NCI-H345 treated with DMSO at 0.1 percent for 48 hours (cell line): ENCODE results near the gene ZNF865.

ENCODE experiments used
- DNase-seq: peaks from one replicate; lab custom pipeline; 2025; ENCODE audit not compliant: unreplicated experiment; lab: John Stamatoyannopoulos, UW

The ZNF865 gene

GRCh38 chr19:55623561-55623960 lies 18.1 kb downstream of the ZNF865 start:
- DNase-seq, result no peak

- peak; percentile 72 for DNase-seq
Observed at GRCh38 chr19:55624109-55625003, 18.9 kb downstream of the ZNF865 start, which contains the start of gene ZNF784. Gene ZNF784 (minus strand): TSS chr19:55624566. CDS start chr19:55624561, 5 bp downstream.

- DNase-seq, result no peak
Observed at GRCh38 chr19:55625004-55625326, 19.5 kb downstream of the ZNF865 start.

DNA sequence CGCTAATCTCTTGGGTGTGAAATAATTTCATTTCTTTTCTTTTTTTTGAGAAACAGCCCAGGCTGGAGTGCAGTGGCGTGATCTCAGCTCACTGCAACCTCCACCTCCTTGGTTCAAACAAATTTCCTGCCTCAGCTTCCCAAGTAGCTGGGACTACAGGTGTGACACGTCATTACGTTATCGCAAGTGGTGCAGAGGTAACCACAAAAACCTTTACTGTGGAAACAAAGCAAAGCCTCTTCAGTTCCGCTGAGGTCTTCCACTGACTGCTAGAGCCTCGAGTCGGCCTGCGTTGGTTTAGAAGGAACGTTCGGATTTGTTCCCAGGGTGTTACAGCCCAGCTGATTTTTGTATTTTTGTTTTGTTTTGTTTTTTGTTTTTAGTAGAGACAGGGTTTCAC lies 20.9 kb downstream of the ZNF865 start:
- DNase-seq, result no peak

- DNase-seq, result peak; percentile 60
Observed at GRCh38 chr19:55632463-55632834, 27.0 kb downstream of the ZNF865 start.

- DNase-seq, result no peak
Observed at GRCh38 chr19:55633861-55634260, 28.4 kb downstream of the ZNF865 start.

DNA sequence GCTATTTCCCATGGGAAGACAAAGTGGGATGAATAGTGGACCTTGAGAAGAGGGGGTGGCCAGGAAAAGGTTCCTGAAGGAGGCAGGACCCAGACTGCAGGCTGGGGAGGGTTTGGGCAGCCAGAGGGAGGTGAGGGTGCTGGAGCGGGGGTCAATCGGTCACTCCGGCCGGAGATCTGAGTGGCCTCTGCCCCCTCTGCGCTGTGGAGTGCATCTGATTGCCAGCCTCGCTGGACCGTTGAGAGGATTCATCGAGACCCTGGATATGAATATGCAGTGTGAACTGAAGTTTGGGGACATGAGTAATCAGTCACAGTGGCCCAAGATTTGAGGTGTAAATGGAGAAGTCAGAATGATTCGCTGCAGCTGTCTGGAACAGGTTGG lies 29.9 kb downstream of the ZNF865 start:
- no peak for DNase-seq

DNA sequence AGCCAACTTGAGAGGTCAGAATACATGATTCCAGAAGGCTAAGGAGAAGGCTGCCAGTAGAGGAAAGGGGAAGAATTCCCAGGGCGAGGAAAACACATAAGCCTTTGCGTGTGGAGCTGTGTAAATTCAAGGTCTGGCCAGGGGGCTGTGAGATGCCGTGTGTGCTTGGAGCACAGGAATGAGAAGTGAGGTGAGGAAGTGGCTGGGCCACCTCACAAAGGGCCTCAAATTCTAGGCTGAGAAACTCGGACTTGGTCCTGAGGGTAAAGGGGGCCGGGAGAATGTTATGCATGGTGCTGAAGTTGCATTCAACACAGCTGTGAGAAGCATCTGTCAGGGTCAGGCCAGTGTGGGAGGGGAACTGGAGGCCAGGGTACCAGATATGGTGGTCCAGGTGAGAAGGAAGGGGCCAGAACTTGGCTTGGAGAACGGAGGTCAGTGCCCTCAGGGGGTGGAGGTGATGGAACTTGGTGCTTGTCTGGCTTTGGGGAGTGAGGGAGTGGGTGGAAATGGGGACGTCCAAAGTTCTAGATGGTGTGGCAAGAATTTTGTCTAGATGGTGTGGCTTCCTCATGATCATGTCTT lies 30.5 kb downstream of the ZNF865 start:
- DNase-seq, result no peak

DNA sequence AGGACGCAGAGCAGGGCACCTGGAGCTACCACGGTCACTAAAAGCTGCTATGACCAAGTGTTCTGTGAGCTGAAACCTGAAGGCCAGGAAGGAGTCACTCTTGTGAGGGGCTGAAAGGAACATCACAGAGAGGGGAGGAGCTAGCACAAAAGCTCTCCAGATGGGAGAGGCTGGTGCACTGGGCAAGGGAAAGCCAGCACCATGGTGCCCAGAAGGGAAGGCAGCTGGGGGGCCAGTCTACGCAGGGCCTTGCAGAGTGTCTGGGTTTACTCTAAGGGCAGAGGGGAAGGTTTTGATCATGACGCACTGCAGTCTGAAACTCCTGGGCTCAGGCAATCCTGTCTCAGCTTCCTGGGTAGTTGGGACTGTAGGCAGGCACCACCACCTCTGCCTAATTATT lies 31.3 kb downstream of the ZNF865 start:
- DNase-seq, result no peak

DNA sequence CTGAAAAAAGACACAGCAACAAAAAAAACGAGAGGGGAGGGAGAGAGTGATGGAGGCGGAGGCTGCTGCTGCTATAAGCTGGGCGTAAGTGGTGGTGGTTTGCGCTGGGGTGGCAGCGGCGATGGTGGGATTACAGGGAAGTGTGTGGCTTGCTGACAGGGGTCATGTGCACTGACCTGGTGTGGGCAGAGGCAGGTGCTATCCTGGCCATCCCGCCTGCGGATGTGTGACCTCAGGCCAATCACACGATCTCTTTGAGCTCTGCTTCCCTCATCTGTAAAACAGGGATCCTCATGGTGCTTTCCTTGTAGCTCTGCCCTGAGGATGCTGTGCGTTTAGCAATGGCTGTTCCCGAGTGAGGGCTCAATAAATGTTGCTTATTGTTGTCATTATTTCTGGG lies 32.1 kb downstream of the ZNF865 start:
- no peak for DNase-seq

GRCh38 chr19:55638864-55639359 lies 33.5 kb downstream of the ZNF865 start:
- no peak for DNase-seq

DNA sequence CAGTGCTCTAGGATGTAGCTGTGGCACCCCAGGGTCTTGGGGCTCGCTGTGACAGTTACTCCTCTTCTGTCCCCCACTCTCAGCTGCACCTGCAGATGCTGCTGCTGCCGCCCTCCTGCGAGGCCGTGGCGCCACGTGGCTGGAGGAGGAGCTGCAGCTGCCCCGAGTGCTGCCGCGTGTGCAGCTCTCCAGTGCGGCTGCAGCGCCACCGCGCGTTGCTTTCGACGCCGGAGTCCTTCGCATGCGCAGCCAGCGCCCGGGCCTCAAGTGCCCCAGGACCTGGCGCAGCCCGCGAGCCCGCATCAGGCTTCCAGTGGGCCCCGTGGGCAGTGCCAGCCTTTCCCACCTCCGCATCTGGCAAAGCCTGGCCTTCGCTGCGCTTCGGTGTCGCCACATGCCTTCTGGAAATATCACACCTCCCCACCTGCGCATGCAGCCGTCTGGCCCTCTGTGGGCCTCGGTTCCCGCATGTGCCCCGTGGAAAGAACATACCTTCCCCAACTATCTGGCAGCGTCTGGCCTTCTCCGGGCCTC lies 34.7 kb downstream of the ZNF865 start:
- DNase-seq, result peak; percentile 12

DNA sequence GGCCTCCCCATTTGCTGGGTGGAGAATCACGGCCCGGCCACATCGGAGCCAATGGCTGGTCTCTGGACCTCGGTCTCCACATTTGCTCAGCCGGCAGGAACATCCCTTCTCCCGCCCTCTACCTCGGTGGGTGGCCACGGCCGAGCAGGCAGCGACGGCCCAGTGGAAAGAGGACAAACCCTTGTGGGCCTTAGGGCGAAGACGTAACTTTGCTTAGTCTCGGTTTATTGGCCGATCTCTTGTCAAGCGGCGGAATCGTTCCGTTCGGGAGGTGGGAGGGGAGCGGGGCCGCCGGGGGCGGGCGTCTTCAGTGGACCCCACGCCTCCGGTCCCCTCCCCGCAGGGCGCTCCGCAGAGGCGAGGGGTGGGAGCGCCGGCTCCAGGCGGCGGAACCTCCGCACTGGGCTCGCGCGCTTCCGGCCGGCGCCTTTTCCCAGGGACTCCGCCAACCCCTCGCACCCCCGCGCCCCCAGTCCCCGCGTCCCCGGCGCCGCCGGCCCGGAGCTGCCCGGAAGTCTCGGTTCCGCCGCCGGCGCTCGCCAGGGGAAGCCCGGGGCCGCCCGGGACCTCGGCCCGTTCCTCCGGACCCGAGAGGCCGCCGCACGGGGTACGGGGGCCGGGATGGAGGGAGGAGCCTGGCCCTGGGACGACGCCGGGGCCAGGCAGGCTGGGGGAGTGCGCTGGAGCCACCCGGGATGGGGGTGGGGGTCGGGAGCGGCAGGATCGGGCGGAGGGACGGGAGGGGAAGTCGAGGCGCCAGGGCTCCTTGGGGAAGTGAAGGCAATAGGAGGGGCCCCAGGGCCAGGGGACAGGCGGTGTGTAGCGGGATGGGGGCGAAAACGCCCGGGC lies 35.4 kb downstream of the ZNF865 start, which contains the start of gene ZNF580:
Gene ZNF580 (plus strand): TSS at position 426 of the 849 bp plus-strand sequence. CDS start 1,507 bp downstream, outside the sequence.
- no peak for DNase-seq

- no peak for DNase-seq
Observed at GRCh38 chr19:55641426-55642152, 36.1 kb downstream of the ZNF865 start.

- no peak for DNase-seq
Observed at GRCh38 chr19:55642153-55643002, 36.9 kb downstream of the ZNF865 start.

GRCh38 chr19:55643003-55643886 lies 37.8 kb downstream of the ZNF865 start, which contains the start of gene ZNF581:
Gene ZNF581 (plus strand): TSS chr19:55643649. CDS start chr19:55644572, 923 bp downstream.
- peak; percentile 35 for DNase-seq

DNA sequence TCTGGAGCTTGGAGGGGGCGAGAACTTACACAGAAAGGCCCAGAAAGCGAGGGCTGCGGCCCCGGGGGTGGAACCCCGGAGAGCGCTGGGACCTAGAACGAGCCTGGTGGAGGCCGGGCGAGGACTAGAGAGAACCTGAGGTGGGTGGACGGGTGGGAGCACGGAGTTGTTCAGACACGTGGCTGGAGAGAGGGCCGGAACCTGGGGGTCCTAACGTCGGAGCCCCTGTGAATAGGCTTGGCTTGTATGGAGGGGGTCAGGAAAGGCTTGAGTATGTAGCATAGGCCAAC lies 38.4 kb downstream of the ZNF865 start:
- DNase-seq, result no peak

DNA sequence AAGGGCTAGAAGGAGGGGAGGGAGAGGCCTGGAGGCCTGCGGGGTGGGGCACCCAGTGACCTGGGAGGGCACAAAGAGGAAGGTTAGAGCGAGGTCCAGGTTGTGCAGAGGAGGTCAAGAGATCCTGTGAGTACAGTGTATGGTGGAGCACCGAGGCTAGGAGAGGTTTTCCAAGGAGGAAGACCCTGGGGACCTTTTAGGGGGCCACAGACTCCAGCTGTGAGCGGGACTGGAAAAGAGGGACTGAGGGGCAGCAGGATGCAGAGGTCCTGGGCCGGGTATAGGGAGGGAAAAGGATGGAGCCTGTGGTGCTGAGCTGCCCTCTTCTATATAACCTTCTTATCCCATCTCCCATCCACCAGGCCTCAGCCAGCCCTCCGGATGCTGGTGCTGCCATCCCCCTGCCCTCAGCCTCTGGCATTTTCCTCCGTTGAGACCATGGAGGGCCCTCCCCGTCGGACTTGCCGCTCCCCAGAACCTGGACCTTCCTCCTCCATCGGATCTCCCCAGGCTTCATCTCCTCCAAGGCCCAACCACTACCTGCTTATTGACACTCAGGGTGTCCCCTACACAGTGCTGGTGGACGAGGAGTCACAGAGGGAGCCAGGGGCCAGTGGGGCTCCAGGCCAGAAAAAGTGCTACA lies 38.9 kb downstream of the ZNF865 start:
- no peak for DNase-seq
